ENCODE measurements around the gene CALCOCO2.
"Not testable (repeated sequence)": the region's sequence is repeated elsewhere in the genome, so short reads cannot be mapped to it uniquely, and the experiment has no call there.

Gene CALCOCO2

DNA sequence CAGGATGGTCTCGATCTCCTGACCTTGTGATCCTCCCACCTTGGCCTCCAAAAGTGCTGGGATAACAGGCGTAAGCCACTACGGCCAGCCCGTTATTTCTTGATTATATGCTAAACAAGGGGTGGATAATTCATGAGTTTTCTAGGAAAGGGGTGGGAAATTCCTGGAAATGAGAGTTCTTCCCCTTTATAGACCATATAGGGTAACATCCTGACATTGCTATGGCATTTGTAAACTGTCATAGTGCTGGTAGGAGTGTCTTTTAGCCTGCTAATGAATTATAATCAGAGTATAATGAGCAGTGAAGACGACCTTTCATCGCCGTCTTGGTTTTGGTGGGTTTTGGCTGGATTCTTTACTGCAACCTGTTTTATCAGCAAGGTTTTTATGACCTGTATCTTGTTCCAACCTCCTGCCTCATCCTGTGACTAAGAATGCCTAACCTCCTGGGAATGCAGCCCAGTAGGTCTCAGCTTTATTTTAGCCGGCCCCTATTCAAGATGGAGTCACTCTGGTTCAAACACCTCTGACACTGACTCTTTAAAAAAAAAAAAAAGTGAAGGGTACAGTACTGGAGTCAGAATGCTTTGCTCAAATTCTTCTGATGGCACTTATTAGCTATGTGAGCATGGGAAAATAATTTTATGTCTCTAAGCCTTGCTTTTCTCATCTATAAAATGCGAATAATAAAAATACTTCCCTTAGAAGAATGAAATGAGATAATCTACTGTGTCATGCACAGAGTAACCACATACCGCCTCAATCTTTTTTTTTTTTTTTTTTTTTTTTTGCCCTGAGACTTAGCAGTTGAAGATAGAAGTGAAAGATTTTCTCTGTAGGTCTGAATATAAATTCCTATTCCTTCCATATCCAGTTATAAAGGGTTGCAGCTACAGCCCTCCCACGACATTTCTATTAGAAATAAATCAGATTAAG lies 5.1 kb upstream of the CALCOCO2 start:
- no peak for DNase-seq (ENCODE audit: low read depth in 2 of 2)

- no peak for DNase-seq (ENCODE audit: low read depth in 2 of 2)
Observed at GRCh38 chr17:48831549-48831883, 681 bp downstream of the CALCOCO2 start.

- DNase-seq (ENCODE audit: low read depth in 2 of 2) = no peak
Observed at GRCh38 chr17:48834973-48835372, 4.1 kb downstream of the CALCOCO2 start.

- DNase-seq (ENCODE audit: low read depth in 2 of 2) = no peak
Observed at GRCh38 chr17:48835971-48836370, 5.1 kb downstream of the CALCOCO2 start.

DNA sequence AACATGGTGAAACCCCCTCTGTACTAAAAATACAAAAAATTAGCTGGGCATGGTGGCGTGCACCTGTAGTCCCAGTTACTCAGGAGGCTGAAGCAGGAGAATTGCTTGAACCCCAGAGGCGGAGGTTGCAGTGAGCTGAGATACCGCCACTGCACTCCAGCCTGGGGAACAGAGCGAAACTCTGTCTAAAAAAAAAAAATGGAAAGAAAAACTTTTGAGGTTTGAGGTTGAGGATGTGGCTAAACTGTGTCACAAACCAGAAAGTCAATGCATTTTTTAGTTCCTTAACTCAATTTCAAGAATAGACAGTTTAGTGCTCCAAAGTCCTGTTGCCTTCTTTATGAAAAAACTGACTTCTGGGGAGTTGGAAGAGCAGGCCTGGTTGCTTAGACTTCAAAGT lies 6.6 kb downstream of the CALCOCO2 start:
- not testable (repeated sequence) for DNase-seq (ENCODE audit: low read depth in 2 of 2)

DNA sequence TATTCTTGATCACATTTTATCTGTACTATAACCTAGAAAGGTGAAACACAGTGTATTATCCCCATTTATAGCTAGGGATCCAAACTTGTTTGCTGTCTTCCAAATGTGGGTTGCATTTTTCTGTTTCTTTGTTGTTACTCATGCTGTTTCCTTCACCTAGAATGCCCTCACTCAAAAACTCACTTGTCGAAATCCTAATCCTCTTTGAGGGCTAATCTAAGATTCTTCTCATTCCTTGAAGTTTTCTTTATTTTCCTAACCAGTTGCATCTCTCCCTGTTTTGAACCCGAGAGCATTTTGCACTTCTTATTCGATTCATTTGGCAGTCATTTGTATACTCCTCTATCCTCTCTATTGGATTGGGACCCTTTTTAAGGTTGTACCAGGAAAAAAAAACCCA lies 9.6 kb downstream of the CALCOCO2 start:
- no peak for DNase-seq (ENCODE audit: low read depth in 2 of 2)

GRCh38 chr17:48841395-48841831 lies 10.6 kb downstream of the CALCOCO2 start:
- DNase-seq (ENCODE audit: low read depth in 2 of 2) = peak in 1 of 2 donors; percentile 26

- DNase-seq (ENCODE audit: low read depth in 2 of 2) = no peak
Observed at GRCh38 chr17:48842746-48843145, 11.9 kb downstream of the CALCOCO2 start.

DNA sequence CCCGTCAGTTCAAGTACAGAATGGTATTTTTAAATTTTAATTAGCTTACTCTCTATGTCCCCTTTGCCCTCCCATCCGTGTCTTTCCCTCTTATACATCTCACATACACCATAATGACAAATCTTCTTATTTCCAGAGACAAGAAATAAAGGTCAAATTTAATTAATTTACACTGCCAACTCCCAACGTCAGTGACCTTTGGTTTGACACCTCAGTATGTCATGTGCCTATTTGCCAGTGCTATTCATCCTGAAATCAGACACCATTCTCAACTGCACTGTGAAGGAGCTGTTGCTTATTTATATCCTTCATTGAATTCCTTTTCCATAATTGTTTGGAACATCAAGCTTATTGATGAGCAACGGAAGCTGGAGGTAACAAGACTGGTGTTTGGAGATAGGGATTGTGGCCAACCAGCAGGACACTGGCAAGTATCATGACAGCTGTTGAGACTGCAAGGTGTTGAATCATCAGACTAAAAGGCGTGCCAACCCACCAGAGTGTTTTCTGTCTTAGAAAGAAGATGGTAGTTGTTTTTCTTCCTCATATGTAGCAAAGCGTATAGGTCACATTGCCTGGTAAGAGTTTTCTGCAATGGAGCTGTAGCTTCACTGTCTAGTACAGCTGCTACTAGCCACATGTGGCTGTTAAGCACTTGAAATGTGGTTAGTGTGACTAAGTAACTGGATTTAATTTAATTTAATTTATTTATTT lies 12.5 kb downstream of the CALCOCO2 start:
- DNase-seq (ENCODE audit: low read depth in 2 of 2) = no peak

- DNase-seq (ENCODE audit: low read depth in 2 of 2) = no peak
Observed at GRCh38 chr17:48850792-48851323, 20.0 kb downstream of the CALCOCO2 start.

DNA sequence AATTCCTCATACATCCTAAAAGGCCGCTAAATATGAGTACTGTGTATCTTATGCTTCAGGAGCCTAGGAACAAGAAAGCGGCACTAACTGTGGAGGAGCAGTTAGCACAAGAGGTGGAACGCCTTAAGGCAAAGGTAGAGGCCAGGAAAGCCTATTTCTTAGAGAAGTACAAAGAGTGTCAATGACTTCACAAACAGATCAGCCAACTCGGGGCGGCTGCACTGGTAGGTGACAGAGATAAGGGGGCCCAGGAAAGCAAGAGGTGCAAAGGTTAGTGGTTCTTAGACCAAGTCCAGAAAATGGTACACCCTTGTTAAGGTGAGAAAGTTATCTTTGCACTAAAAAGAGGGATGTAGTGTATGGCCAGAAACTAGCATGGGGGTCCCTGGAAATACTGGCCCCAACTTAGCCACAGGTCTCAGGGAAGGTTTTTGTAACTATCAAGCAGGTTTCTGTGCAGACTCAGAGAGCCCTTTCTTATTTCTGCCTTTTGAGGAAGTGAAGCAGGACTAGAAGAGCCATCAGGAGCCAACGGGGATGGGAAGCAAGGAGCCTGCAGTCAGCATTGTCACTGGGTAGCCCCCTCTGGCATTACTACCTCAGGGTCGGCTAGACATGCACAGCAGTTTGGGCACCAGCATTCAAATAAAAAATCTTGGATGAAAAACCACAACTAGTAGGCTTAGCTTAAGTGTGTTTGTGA lies 24.1 kb downstream of the CALCOCO2 start:
- no peak for DNase-seq (ENCODE audit: low read depth in 2 of 2)

DNA sequence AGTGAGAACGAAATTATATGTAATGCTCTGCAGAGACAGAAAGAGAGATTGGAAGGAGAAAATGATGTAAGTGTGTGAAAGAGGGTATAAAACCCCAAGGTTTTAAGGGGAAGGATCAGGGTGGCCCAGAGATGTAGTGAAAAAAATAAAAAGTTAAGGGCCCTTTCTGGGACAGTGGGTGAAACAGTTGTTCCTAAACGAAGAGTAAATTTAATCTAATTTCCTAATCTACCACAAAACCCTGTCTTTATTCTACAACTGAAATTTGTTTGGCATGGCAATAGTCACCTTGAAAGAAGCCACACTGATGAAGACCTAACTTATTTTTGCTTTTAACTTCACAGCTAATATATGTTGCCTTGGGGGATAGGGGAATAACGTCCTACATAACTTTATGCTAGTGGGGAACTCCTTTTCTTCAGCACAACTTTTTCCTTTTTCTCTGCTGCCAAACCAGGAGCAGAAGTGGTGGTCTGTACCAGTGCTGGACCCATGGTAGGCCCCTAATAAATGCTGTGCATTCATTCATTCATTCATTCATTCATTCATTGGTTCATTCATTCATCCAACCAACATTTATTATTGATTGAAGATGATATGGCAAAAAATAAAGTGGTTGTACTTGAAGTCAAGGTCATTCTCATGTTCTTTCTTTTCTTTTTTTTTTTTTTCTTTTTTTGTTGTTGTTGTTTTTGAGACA lies 25.4 kb downstream of the CALCOCO2 start:
- DNase-seq (ENCODE audit: low read depth in 2 of 2) = no peak

- no peak for DNase-seq (ENCODE audit: low read depth in 2 of 2)
Observed at GRCh38 chr17:48860034-48860433, 29.2 kb downstream of the CALCOCO2 start.

DNA sequence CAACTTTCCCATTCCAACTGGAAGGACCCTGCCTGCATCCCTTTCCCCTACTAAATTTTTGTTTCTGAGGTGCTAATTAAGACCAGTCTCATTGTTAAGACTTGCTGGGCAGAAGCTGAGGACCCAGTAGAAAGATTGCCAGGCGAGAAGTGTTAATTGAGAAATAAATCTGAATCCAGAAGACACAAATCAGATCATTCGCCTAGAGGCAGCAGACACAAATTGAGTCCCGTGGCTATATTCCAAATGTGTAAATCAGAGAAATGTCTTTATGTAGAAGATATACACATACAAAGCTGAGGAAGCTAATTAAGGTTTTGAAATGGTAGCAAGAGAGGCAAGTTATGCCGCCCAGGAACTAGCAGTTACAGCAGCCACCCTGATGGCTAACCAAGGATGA lies 29.6 kb downstream of the CALCOCO2 start:
- DNase-seq (ENCODE audit: low read depth in 2 of 2) = no peak

DNA sequence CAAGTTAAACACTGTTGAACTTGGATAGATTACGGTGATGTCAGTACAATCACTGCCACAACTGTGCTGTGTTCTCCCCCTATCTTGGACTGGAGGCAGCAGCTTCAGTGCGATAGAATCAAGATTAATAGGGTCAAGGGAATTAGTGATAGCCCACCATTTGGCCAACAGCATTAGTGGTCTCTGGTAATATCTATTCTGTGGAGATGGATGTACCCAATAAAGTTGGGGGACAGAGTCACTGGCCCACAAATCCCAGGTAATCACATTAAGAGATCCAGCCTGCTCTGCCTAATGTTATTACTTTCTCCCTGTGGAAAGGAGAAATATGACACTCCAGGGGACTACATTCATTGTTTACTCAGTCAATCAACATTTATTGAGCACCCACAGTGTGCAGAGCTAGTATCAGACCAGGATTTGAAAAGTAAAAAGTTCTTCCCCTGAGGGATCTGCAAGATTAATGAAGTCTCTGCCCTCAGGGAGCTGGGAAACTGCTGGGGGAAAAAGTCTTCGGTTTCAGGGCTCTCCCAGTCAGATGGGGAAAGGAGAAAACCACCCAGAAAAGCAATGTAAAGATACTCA lies 38.2 kb downstream of the CALCOCO2 start:
- DNase-seq (ENCODE audit: low read depth in 2 of 2) = no peak

- DNase-seq (ENCODE audit: low read depth in 2 of 2) = no peak
Observed at GRCh38 chr17:48869821-48870318, 39.0 kb downstream of the CALCOCO2 start.

DNA sequence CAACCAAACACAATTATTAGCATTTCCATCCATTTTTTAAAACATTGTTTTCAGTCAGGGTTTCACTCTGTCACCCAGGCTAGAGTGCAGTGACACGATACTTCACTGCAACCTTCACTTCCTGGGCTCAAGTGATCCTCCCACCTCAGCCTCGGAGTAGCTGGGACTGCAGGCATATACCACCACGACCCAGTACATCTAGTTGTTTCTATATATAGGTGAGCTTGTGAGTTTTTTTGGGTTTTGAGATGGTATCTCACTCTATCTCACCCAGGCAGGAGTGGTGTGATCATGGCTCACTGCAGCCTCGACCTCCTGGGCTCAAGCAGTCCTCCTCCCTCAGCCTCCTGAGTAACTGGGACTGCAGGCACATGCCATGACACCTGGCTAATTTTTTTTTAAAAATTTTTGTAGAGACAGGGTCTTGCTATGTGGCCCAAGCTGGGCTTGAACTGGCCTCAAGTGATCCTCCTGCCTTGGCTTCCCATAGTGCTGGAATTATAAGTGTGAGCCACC lies 40.3 kb downstream of the CALCOCO2 start:
- no peak for DNase-seq (ENCODE audit: low read depth in 2 of 2)

DNA sequence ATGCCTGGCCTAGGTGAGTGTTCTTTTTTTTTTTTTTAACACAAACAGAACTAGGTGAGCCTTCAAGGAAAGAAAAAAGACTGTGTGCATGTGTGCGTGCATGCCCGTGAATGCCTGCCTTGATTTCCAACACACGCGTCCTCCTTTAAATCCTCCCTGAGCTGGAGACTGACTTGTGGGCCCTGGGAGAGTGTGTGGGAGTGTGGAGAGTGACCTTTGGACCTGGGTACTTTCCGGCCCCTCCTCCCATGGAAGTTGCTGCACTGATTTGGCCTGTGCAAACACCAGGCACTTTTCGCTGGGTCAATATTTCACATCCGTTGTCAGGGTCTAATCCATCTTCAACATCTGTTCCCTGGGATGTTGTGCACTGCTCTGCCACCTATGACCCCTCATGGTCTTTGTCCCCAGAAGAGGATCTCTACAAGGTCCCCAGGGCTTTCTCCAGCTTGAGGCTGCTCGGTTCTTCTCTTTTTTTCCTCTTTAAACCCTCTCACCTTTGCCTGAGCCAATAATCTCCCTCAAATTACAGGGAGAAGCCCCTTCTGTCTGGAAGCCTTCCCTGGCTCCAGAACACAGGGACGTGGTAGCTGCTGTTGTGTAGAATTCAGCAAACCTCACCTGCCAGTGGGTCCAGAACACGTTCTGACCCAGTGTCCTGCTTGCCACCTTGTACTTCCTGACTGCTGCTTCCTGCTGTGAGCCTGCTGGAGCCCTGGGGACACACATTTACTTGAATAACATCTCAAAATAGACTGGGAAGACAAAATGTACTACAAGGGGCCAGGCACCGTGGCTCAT lies 40.9 kb downstream of the CALCOCO2 start:
- no peak for DNase-seq (ENCODE audit: low read depth in 2 of 2)

DNA sequence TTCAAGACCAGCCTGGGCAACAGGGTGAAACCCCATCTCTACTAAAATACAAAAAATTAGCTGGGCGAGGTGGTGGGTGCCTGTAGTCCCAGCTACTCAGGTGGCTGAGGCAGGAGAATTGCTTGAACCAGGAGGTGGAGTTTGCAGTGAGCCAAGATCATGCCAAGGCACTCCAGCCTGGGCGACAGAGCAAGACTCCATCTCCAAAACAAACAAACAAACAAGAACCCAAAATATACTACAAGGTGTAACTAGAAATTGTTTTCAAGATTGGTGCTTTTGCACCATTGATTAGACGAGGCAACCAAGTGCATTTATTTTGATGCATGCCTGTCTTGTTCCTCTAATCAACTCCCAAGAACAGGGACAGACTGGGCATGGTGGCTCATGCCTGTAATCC lies 41.6 kb downstream of the CALCOCO2 start:
- DNase-seq (ENCODE audit: low read depth in 2 of 2) = not testable (repeated sequence)

DNA sequence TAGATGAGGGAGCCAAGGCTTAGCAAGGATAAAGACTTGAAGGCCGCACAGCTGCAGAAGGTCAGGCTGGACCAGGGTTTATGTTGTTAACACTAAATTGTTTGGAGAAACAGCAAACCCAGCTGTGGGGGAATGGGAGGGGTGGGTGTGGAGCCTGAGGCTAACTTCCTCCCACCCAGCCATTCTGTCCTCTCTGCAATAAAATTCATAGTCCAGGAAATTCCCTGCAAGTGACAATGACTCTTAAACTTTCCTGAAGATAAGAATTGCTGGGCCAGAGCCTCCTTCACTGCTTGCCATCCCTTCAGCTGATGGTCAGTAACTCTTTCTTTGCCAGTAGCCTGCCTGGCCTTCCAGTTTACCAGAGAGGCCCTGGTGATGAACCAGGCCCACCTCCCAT lies 42.4 kb downstream of the CALCOCO2 start:
- no peak for DNase-seq (ENCODE audit: low read depth in 2 of 2)

Measured in stimulated activated CD8-positive, alpha-beta memory T cell treated with anti-CD3 and anti-CD28 coated beads, Interleukin-7, amount 100 ng/mL, for 4 hours (primary cell).